Suprapubic skin (tissue), 3 donors: ENCODE results near the gene YKT6.

Experiments
- CTCF ChIP-seq, 2 donors: fragments of 200-600 bp in 1 of 2; fragments of 450-650 bp in 1 of 2; sonication (generic) in 1 of 2; IDR thresholded peaks; one replicate each; pipeline ENCODE4 v1.5.1; 2016 to 2019; ENCODE audit warnings: antibody characterized with exemption in 2 of 2, mild to moderate bottlenecking in 1 of 2, moderate library complexity in 1 of 2
- EP300 ChIP-seq: sonication (generic); formaldehyde crosslinking; IDR thresholded peaks from one replicate; pipeline ENCODE4 v1.6.1; 2017; ENCODE audit warnings: antibody characterized with exemption
- POLR2A ChIP-seq, 2 donors: fragments of 450-650 bp; IDR thresholded peaks; one replicate each; pipeline ENCODE4 v1.6.1; 2017; ENCODE audit warnings: antibody characterized with exemption in 2 of 2, mild to moderate bottlenecking in 2 of 2, moderate library complexity in 2 of 2

DNA sequence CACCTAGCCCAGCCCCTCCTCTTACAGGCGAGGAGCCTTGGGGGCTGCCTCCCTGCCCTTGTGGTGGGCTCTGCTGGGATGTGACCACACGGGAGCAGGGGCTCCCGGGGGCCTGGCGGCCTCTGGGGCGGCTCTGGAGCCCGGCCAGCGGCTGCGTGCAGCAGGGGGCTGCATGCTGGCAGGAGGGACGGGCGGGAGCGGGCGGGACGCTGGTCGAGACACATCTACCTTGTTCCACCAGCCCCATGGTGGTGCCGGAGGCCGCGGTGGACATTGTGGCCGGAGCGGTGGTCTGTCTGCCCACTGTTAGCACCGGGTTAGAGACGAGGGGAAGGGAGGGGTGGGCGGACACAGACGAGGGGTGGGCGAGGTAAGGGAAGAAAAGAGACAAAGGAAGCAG, 38.6 kb downstream of the YKT6 start:
- TF ChIP-seq CTCF (IDR thresholded peaks at IDR 0.05) = no peak
- TF ChIP-seq POLR2A (IDR thresholded peaks at IDR 0.05) = no peak
- TF ChIP-seq EP300 = no peak
